ENCODE data around the gene PTOV1. TPM values are rescaled to one million over a fixed set of nuclear protein-coding genes. Genes with fewer than 3 reads are reported as not detected.

The PTOV1 gene
- total and polyA plus RNA-seq, 2 of the 4 experiments (the other 2 are of a cell fraction), result 34.4 to 107 TPM

DNA sequence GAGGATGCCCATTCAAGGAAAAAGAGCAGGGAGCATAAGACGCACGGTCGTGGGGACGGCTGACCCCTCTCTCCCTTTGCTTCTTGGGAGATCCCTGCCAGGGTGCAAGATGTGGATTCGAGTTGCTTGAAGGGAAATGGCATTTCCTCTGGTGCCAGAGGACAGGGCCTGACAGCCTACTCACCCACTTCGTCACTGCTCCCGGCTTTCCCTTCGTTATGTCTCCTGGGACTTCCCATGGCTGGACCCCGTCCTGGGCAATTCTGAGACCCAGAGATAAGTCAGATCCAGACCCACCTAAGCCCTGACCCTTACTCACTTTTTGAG lies 27.7 kb downstream of the PTOV1 start:
- H3K14ac ChIP-seq (replicated peaks; ENCODE audit: low read depth, low read length), result no peak overlapping the region
- whole genome bisulfite sequencing, 2 experiments (ENCODE audit: extremely low coverage in 2 of 2, insufficient read length in 1 of 2), result no CpG with 5 or more reads among the region's 9 CpGs
- POLR2A ChIA-PET (ENCODE audit: unreplicated experiment), result no interaction called here

More for the DNA sequence above, 27.7 kb downstream of the PTOV1 start:
- Histone ChIP-seq H2BK20ac (ENCODE audit: low read depth, low read length) (no peak overlapping the region), H2AK9ac (replicated peaks; ENCODE audit: low read depth, low read length, poor library complexity) (peak overlapping the region; percentile 91), H3K56ac (ENCODE audit: extremely low read depth, insufficient read depth, low read length) (no peak overlapping the region), H2AK5ac (ENCODE audit: low read depth, low read length) (peak overlapping the region; percentile 33; the same call in 1 of the 2 replicates), H3K18ac (ENCODE audit: low read depth, low read length) (no peak overlapping the region), H4K91ac (ENCODE audit: insufficient read depth, low read depth, low read length) (no peak overlapping the region), H3K27ac (ENCODE audit: insufficient read depth, low read length) (no peak overlapping the region), H3K4me2 (ENCODE audit: low read depth, low read length) (peak overlapping the region; percentile 96), H3K23ac (ENCODE audit: low read depth, low read length) (no peak overlapping the region), H2BK5ac (ENCODE audit: low read depth, low read length, poor library complexity, severe bottlenecking) (no peak overlapping the region), H3K4me1 (ENCODE audit: control insufficient read depth, insufficient read depth, low read length) (peaks cover 7% of the 10 kb centered on the region), H2AFZ (replicated peaks; ENCODE audit: low read length, poor library complexity) (peak overlapping the region; percentile 94), H3K9me1 (ENCODE audit: insufficient read depth, low read length) (peaks cover 10% of the 10 kb centered on the region), H3K4ac (ENCODE audit: low read depth, low read length) (peak overlapping the region; percentile 19; the same call in 1 of the 2 replicates), H4K8ac (ENCODE audit: low read depth in 2 of 2, low read length in 2 of 2) (peak overlapping the region in 1 of 2 experiments; percentile 29; a peak in 1 of 4 replicates), H2BK120ac (ENCODE audit: low read depth, low read length) (no peak overlapping the region), H4K20me1 (ENCODE audit: insufficient read depth, low read length) (no peaks in the 10 kb centered on the region; the same call in 1 of the 2 replicates), H3K4me3 (ENCODE audit: insufficient read depth, low read depth, low read length) (peak overlapping the region; percentile 63; the same call in 1 of the 2 replicates), H3K36me3 (ENCODE audit: control insufficient read depth, insufficient read depth, low read length) (peaks cover 40% of the 10 kb centered on the region), H3K9me3 (ENCODE audit: control insufficient read depth, insufficient read depth, low read length) (peaks cover 6% of the 10 kb centered on the region; the same call in 1 of the 2 replicates), H3K79me1 (ENCODE audit: low read depth in 1 of 2, low read length in 2 of 2) (peaks cover 22 to 54% of the 10 kb centered on the region in 2 experiments), H2BK15ac (ENCODE audit: low read depth, low read length) (no peak overlapping the region), H3K27me3 (ENCODE audit: control insufficient read depth, insufficient read depth, low read length) (no peaks in the 10 kb centered on the region), H3K9ac (ENCODE audit: low read depth, low read length) (peak overlapping the region; percentile 69), H4K5ac (ENCODE audit: low read depth, low read length) (no peak overlapping the region)
- TF ChIP-seq, protein P1, sequence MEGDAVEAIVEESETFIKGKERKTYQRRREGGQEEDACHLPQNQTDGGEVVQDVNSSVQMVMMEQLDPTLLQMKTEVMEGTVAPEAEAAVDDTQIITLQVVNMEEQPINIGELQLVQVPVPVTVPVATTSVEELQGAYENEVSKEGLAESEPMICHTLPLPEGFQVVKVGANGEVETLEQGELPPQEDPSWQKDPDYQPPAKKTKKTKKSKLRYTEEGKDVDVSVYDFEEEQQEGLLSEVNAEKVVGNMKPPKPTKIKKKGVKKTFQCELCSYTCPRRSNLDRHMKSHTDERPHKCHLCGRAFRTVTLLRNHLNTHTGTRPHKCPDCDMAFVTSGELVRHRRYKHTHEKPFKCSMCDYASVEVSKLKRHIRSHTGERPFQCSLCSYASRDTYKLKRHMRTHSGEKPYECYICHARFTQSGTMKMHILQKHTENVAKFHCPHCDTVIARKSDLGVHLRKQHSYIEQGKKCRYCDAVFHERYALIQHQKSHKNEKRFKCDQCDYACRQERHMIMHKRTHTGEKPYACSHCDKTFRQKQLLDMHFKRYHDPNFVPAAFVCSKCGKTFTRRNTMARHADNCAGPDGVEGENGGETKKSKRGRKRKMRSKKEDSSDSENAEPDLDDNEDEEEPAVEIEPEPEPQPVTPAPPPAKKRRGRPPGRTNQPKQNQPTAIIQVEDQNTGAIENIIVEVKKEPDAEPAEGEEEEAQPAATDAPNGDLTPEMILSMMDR (conservative IDR thresholded peaks at IDR 0.05; ENCODE audit: low read depth, low read length), result no peak
- TF ChIP-seq SMC3 (IDR thresholded peaks at IDR 0.05; ENCODE audit: low read depth, low read length) (no peak), RCOR1 (IDR thresholded peaks at IDR 0.05; ENCODE audit: insufficient replicate concordance, low read length) (no peak), RFX5 (IDR thresholded peaks at IDR 0.05; ENCODE audit: low read depth, low read length) (no peak), FOS (IDR thresholded peaks at IDR 0.05; ENCODE audit: low read depth, low read length) (no peak), BHLHE40 (IDR thresholded peaks at IDR 0.05; ENCODE audit: low read depth, low read length) (no peak), NFE2L2 (IDR thresholded peaks at IDR 0.05; ENCODE audit: low read depth, low read length) (no peak), RAD21 (IDR thresholded peaks at IDR 0.05; ENCODE audit: low read length) (no peak), MAFK (IDR thresholded peaks at IDR 0.05; ENCODE audit: low read depth, low read length) (no peak), ELK1 (IDR thresholded peaks at IDR 0.05; ENCODE audit: borderline replicate concordance, low read depth, low read length) (no peak), POLR2A (IDR thresholded peaks at IDR 0.05; ENCODE audit: low read depth, low read length) (no peak), MXI1 (IDR thresholded peaks at IDR 0.05; ENCODE audit: borderline replicate concordance, low read depth, low read length) (no peak), CHD1 (IDR thresholded peaks at IDR 0.05; ENCODE audit: low read depth, low read length) (no peak), MAZ (IDR thresholded peaks at IDR 0.05; ENCODE audit: borderline replicate concordance, low read depth, low read length) (no peak)
- TF ChIP-seq, protein P2, sequence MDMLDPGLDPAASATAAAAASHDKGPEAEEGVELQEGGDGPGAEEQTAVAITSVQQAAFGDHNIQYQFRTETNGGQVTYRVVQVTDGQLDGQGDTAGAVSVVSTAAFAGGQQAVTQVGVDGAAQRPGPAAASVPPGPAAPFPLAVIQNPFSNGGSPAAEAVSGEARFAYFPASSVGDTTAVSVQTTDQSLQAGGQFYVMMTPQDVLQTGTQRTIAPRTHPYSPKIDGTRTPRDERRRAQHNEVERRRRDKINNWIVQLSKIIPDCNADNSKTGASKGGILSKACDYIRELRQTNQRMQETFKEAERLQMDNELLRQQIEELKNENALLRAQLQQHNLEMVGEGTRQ (IDR thresholded peaks at IDR 0.05; ENCODE audit: low read depth, low read length), result no peak
- BruUV-seq (replicated peaks), result no TSS peak
- intact Hi-C loops (cut with micrococcal nuclease), result loop anchor here (5.0 kb wide), 1 partner anchor 149 kb away; the partner anchor contains the start of genes VRK3 and ZNF473
- no peak for DNase-seq
- CTCF ChIA-PET, result no interaction called here
- ATAC-seq (ENCODE audit: low read depth), result no peak
- dilution Hi-C loops (cut with HindIII; ENCODE audit: low sequenced_read_pairs, unreplicated experiment), result no loop called here
- in situ Hi-C loops (cut with MboI; ENCODE audit: low sequenced_read_pairs), result no loop called here
